ENCODE results near the gene LIN52.

- TF ChIP-seq, protein P1, sequence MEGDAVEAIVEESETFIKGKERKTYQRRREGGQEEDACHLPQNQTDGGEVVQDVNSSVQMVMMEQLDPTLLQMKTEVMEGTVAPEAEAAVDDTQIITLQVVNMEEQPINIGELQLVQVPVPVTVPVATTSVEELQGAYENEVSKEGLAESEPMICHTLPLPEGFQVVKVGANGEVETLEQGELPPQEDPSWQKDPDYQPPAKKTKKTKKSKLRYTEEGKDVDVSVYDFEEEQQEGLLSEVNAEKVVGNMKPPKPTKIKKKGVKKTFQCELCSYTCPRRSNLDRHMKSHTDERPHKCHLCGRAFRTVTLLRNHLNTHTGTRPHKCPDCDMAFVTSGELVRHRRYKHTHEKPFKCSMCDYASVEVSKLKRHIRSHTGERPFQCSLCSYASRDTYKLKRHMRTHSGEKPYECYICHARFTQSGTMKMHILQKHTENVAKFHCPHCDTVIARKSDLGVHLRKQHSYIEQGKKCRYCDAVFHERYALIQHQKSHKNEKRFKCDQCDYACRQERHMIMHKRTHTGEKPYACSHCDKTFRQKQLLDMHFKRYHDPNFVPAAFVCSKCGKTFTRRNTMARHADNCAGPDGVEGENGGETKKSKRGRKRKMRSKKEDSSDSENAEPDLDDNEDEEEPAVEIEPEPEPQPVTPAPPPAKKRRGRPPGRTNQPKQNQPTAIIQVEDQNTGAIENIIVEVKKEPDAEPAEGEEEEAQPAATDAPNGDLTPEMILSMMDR (IDR thresholded peaks at IDR 0.05; ENCODE audit: borderline replicate concordance, extremely low read depth, low read length, poor library complexity, severe bottlenecking) = no peak
- no peak for TF ChIP-seq EZH2 (IDR thresholded peaks at IDR 0.05; ENCODE audit: borderline replicate concordance, low read depth, low read length, severe bottlenecking)
Observed at GRCh38 chr14:74211945-74212580, 127.3 kb downstream of the LIN52 start.

All from DND-41 (cell line).